Measurements from ENCODE around the gene PCNX2.
"Not testable (repeated sequence)": the region's sequence is repeated elsewhere in the genome, so short reads cannot be mapped to it uniquely, and the experiment has no call there.

The PCNX2 gene

DNA sequence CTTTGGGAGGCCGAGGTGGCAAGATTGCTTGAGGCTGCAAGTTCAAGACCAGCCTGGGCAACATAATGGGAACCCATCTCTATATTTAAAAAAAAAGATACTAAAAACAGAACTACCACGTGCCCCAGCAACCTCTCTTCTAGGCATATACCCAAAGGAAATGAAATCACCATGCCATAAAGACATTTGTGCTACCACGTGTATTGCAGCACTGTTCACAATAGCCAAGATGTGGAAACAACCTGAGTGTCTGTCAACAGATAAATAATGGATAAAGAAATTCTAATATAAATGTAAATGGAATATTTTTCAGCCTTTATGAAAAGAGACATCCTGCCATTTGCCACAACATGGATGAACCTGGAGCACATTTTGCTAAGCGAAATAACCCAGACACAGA, 128.6 kb downstream of the PCNX2 start:
- DNase-seq (ENCODE audit: low read depth, low spot score), result no peak

DNA sequence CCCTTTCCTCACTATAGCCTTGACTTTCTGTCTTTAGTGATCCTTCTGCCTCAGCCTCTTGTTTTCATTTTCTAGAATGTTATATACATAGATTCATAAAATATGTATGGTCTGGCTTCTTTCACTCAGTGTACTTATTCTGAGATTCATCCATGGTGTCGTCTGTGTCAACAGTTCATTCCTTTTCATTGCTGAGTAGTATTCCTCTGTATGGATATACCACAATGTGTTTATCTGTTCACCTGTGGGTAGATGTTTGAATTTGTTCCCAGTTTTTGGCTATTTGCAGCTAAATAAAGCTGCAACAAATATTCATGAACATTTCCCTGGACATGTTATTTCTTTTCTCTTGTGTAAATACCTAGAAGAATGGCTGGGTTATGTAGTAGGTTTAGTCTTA, 131.8 kb downstream of the PCNX2 start:
- DNase-seq (ENCODE audit: low read depth, low spot score), result no peak

DNA sequence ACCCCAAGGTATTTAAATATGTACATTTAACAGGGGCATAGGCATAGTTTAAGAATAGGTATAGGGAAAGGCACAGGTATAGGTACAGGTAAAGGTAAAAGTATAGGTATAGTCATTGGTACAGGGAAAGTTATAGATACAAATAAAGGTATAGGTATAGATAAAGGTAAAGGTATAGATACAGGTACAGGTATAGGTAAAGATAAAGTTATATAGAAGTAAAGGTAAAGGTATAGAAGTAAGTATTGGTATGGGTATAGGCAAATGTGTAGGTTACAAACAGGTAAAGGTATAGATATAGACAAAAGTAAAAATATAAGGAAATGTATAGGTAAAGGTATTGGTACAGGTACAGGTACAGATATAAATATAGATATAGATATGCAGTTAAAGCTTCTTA, 137.2 kb downstream of the PCNX2 start:
- DNase-seq (ENCODE audit: low read depth, low spot score), result no peak

- no peak for DNase-seq (ENCODE audit: low read depth, low spot score)
Measured at GRCh38 chr1:233157245-233157644, 138.3 kb downstream of the PCNX2 start.

- DNase-seq (ENCODE audit: low read depth, low spot score), result no peak
Measured at GRCh38 chr1:233151861-233152260, 143.7 kb downstream of the PCNX2 start.

DNA sequence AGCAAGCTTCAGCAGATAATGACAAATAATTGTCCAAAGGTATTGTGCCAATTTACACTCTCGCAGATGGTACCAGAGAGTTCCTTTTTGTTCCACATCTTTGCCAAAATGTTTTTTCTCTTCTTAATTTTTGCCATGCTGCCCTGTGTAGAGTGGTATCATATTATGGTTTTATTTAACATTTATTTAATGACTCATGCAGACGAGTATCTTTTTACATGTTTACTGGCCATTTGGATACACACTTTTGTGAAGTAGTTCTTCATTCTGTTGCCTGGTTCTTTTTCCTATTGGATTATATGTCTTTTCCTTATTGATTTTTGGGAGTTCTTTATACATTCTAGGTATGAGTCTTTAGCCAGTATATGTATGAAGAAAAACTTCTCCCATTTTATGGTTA, 151.1 kb downstream of the PCNX2 start:
- DNase-seq (ENCODE audit: low read depth, low spot score), result no peak

GRCh38 chr1:233143241-233143640, 152.3 kb downstream of the PCNX2 start:
- DNase-seq (ENCODE audit: low read depth, low spot score), result no peak

DNA sequence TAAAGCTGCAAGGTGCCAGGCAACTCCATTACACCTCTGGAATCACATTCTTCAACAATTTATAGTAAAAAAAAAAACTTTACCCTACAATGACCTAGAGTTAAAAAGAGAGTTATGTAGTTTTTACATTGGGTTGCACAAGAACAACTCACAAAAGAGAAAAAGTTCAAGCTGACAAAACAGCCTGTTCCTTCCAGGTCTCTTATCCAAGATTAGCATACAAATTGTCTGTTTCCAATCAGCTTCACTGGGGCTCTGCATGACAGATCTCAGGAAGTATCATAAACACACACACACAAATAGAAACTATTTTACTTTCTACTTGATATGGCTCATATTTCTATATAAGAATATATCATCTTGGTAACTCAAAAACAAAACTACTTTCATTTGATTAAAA, 154.6 kb downstream of the PCNX2 start:
- no peak for DNase-seq (ENCODE audit: low read depth, low spot score)

DNA sequence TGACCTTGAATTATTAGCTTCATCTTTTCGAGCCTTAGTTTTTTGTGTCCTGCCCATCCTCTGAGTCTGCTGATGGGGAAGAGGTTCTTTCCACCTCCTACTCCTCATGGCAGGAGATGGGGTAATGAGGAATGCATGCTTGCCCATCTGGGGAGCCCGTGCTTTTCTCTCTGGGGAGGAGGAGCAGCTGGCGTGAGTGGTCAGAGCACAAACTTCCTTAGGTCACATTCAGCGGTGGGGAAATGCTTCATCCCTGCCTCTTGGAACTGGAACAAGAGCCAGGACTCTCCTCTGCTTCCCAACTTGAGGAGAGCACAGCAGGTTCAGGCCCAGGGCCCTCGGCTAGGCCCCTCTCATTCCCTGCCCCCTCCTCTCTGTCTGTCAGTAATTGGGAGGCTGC, 155.0 kb downstream of the PCNX2 start:
- peak; percentile 7 for DNase-seq (ENCODE audit: low read depth, low spot score)

- no peak for DNase-seq (ENCODE audit: low read depth, low spot score)
Measured at GRCh38 chr1:233138788-233139585, 156.5 kb downstream of the PCNX2 start.

GRCh38 chr1:233135833-233136232, 159.7 kb downstream of the PCNX2 start:
- DNase-seq (ENCODE audit: low read depth, low spot score), result no peak

DNA sequence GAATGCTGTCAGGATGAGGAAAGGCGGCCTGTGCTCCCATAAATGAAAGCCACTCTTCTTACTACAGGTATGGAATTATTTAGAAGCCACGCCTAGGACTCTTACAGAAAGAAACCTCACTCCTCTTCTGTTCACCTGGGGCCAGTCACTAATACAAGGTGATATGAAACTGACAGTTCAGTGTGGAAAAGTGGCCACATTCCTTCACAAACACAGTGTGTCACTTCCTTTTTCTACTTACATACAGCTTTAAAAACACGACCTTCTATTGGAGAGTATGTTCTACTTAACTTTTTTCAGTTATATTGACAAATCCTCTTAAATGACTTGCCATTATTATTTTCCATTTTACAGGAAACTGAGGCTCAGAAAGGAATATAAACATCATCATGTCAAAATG, 163.1 kb downstream of the PCNX2 start:
- no peak for DNase-seq (ENCODE audit: low read depth, low spot score)

DNA sequence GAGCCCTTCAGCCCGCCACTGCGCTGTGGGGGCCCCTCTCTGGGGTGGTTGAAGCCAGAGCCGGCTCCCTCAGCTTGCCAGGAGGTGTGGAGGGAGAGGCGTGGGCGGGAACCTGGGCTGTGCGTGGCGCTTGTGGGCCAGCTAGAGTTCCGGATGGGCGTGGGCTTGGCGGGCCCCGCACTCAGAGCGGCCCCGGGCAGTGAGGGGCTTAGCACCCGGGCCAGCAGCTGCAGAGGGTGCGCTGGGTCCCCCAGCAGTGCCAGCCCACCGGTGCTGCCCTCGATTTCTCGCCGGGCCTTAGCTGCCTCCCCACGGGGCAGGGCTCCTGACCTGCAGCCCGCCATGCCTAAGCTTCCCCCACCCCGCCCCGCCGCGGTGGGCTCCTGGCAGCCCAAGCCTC, 166.5 kb downstream of the PCNX2 start:
- not testable (repeated sequence) for DNase-seq (ENCODE audit: low read depth, low spot score)

- DNase-seq (ENCODE audit: low read depth, low spot score), result no peak
Measured at GRCh38 chr1:233127157-233127556, 168.4 kb downstream of the PCNX2 start.

GRCh38 chr1:233122779-233123178, 172.7 kb downstream of the PCNX2 start:
- no peak for DNase-seq (ENCODE audit: low read depth, low spot score)

- no peak for DNase-seq (ENCODE audit: low read depth, low spot score)
Measured at GRCh38 chr1:233121947-233122559, 173.5 kb downstream of the PCNX2 start.

- no peak for DNase-seq (ENCODE audit: low read depth, low spot score)
Measured at GRCh38 chr1:233114860-233115259, 180.7 kb downstream of the PCNX2 start.

DNA sequence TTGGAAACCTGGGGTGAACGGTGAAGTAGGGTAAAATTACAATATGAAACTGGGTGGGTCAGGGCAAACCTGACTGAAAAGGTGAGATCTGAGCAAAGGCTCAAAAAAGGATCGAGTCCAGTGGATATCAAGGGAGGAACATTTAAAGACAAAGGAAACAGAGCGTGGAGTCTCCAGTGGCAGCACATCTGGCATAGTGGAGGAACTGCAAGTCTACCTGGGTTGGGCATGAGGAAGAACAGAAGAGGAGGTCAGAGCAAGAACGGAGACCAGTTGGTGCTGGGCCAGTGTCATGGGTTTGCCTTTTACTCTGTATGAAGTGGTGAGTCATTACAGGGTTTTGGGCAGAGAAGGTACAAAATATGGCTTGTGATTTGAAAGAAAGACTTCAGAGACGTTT, 181.4 kb downstream of the PCNX2 start:
- peak; percentile 33 for DNase-seq (ENCODE audit: low read depth, low spot score)

GRCh38 chr1:233113009-233113879, 182.3 kb downstream of the PCNX2 start:
- peak; percentile 90 for DNase-seq (ENCODE audit: low read depth, low spot score)

- peak; percentile 16 for DNase-seq (ENCODE audit: low read depth, low spot score)
Measured at GRCh38 chr1:233112186-233113008, 183.1 kb downstream of the PCNX2 start.

DNA sequence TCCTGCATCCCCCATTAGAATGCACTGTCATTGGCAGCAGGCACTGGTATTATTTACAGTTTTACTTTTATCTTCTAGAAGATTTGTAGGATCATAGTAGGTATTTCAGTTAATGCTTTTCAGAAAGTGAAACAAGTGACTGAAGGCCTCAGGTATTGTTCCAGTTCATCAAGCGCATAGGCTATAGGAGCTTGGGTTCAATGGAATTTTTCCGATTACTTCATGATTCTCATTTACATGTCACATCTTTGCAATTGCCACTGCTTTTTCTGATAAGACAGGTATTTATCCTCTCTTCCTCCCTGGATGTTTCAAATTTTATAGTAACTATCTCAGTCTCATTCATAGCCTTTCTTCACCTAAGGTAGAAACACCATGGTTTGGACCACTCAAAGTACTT, 183.8 kb downstream of the PCNX2 start:
- no peak for DNase-seq (ENCODE audit: low read depth, low spot score)

GRCh38 chr1:233109096-233109495, 186.4 kb downstream of the PCNX2 start:
- DNase-seq (ENCODE audit: low read depth, low spot score), result no peak

Measured in ELF-1 (cell line).